GM23338 (cell line): ENCODE results near the gene MAPK12. TPM values are rescaled to one million over a fixed set of nuclear protein-coding genes. Genes with fewer than 3 reads are reported as not detected.
A peak's percentile ranks its signal among the peaks of the same experiment; 100 is the strongest.

Experiments
- ATAC-seq: fragments of 200-7000 bp; cut with Tn5 transposase; 3 replicates; pipeline ENCODE4 v1.9.1; 2020
- DNase-seq: peaks from one replicate; pipeline ENCODE4 v3.0.0-alpha.2; 2015; ENCODE audit warnings: low spot score
- H2AFZ ChIP-seq: fragments of 200-600 bp; sonication (generic); 2 replicates; pipeline ENCODE4 v1.8.0; 2016; ENCODE audit warnings: antibody characterized with exemption, mild to moderate bottlenecking, moderate library complexity
- H3F3A ChIP-seq: fragments of 200-600 bp; sonication (generic); replicated peaks from 2 replicates; pipeline ENCODE4 v1.8.0; 2017; ENCODE audit warnings: antibody characterized with exemption, mixed run types, low read depth
- H3K27ac ChIP-seq: fragments of 200-600 bp; sonication (generic); 2 replicates; pipeline ENCODE4 v1.6.1; 2016; ENCODE audit warnings: low read depth
- H3K27me3 ChIP-seq: fragments of 200-600 bp; sonication (generic); 2 replicates; pipeline ENCODE4 v1.8.0; 2016; ENCODE audit warnings: mild to moderate bottlenecking, mixed run types, moderate library complexity; ENCODE audit not compliant: insufficient read depth
- H3K36me3 ChIP-seq: fragments of 200-600 bp; sonication (generic); 2 replicates; pipeline ENCODE4 v1.8.0; 2016; ENCODE audit warnings: mild to moderate bottlenecking; ENCODE audit not compliant: insufficient read depth
- H3K4me1 ChIP-seq: fragments of 200-600 bp; sonication (generic); 2 replicates; pipeline ENCODE4 v1.8.0; 2016; ENCODE audit warnings: mild to moderate bottlenecking, moderate library complexity; ENCODE audit not compliant: insufficient read depth
- H3K4me2 ChIP-seq: fragments of 200-600 bp; sonication (generic); 2 replicates; pipeline ENCODE4 v1.7.1; 2017; ENCODE audit warnings: mixed run types
- H3K4me3 ChIP-seq: fragments of 200-600 bp; sonication (generic); 2 replicates; pipeline ENCODE4 v1.6.1; 2016; ENCODE audit warnings: mixed run types
- H3K79me2 ChIP-seq: fragments of 200-600 bp; sonication (generic); replicated peaks from 2 replicates; pipeline ENCODE4 v1.8.0; 2017; ENCODE audit warnings: mild to moderate bottlenecking; ENCODE audit not compliant: insufficient read depth
- H3K9me2 ChIP-seq: fragments of 200-600 bp; sonication (generic); 2 replicates; pipeline ENCODE4 v1.8.0; 2017; ENCODE audit not compliant: insufficient read depth
- H4K20me1 ChIP-seq: fragments of 200-600 bp; sonication (generic); replicated peaks from 2 replicates; pipeline ENCODE4 v1.8.0; 2017; ENCODE audit warnings: mild to moderate bottlenecking; ENCODE audit not compliant: insufficient read depth
- H3K27ac Mint-ChIP-seq: 2 replicates; pipeline ENCODE4 v1.8.0; 2020; ENCODE audit warnings: inconsistent platforms, mild to moderate bottlenecking, moderate library complexity, mixed read lengths
- H3K27me3 Mint-ChIP-seq: 3 replicates; pipeline ENCODE4 v1.8.0; 2022; ENCODE audit warnings: low read depth, mild to moderate bottlenecking, moderate library complexity, mixed read lengths, inconsistent platforms; ENCODE audit not compliant: insufficient read depth, poor library complexity
- H3K36me3 Mint-ChIP-seq: 3 replicates; pipeline ENCODE4 v1.8.0; 2021; ENCODE audit warnings: low read depth, mild to moderate bottlenecking, inconsistent platforms, moderate library complexity, mixed read lengths
- H3K4me1 Mint-ChIP-seq: 3 replicates; pipeline ENCODE4 v1.8.0; 2020; ENCODE audit warnings: mild to moderate bottlenecking, inconsistent platforms, mixed read lengths
- H3K4me3 Mint-ChIP-seq: 3 replicates; pipeline ENCODE4 v1.8.0; 2021; ENCODE audit warnings: moderate library complexity, mild to moderate bottlenecking, inconsistent platforms, mixed read lengths
- H3K9me3 Mint-ChIP-seq: 3 replicates; pipeline ENCODE4 v1.8.0; 2020; ENCODE audit warnings: moderate library complexity, mild to moderate bottlenecking, inconsistent platforms, mixed read lengths
- CREB1 ChIP-seq: fragments of 250-450 bp; sonication (Bioruptor Pico); IDR thresholded peaks from 2 replicates; pipeline ENCODE4 v1.5.0; 2020; ENCODE audit warnings: low read depth, mild to moderate bottlenecking, moderate library complexity
- JUNB ChIP-seq: IDR thresholded peaks from one replicate; pipeline ENCODE4 v1.6.1; 2016; ENCODE audit warnings: antibody characterized with exemption; ENCODE audit not compliant: unreplicated experiment
- POLR2AphosphoS5 ChIP-seq: IDR thresholded peaks from 2 replicates; pipeline ENCODE4 v1.6.1; 2016; ENCODE audit warnings: antibody characterized with exemption, low read depth
- ZNF114 ChIP-seq: fragments of 250-450 bp; sonication (Bioruptor Pico); IDR thresholded peaks from 2 replicates; pipeline ENCODE4 v1.5.0; 2020; ENCODE audit warnings: mild to moderate bottlenecking, moderate library complexity
- polyA plus RNA-seq: library from polyadenylated mRNA; unstranded; fragments of >200 nt; fragmentation: Nextera tagmentation; extraction: Ambion mirVana; gene quantifications from 2 replicates; pipeline ENCODE4 v1.2.1, GENCODE V29; 2016
- total RNA-seq: library from RNA; depleted of rRNA; stranded (reverse); fragments of >200 nt; shearing (Covaris generic); gene quantifications from 2 replicates; pipeline ENCODE4 v1.2.3, GENCODE V29; 2014
- TF ChIP-seq, protein P1 (sequence below): IDR thresholded peaks from one replicate; pipeline ENCODE4 v1.6.1; 2018; ENCODE audit warnings: antibody characterized with exemption; ENCODE audit not compliant: unreplicated experiment
- TF ChIP-seq, protein P2 (sequence below), 2 experiments: fragments of 200-600 bp in 1 of 2; sonication (generic) in 1 of 2; conservative IDR thresholded peaks; 2 replicates each; pipeline versions ENCODE4 v1.5.1 to v1.6.1; 2016 to 2017; ENCODE audit warnings: antibody characterized with exemption in 2 of 2, low read depth in 2 of 2, mild to moderate bottlenecking in 2 of 2, moderate library complexity in 1 of 2

The MAPK12 gene
- total and polyA plus RNA-seq, 2 experiments from 2014 or later, result 10.4 to 26.1 TPM

DNA sequence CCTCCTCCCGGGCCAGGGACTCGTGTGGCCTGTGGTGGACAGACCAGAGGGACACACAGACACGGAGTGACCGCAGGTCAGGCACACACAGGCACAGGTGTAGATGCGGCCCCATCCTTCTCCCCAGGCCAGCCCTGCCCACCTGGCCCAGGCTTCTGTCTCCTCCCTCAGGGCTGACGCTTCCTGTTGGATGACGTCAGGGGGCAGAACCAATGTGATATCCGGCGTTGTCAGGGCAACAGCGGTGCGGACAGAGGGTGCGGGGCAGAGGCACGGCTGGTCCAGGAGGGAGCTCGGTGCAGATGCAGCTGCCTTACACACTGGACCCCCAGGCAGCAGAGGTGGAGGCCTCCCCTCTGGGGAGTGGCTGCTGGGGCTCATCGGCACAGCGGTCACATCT, 13.7 kb downstream of the MAPK12 start:
- no peaks in the 10 kb centered on the region for H3K27me3 ChIP-seq
- ATAC-seq (peak; percentile 2), DNase-seq (peak; percentile 87)
- peaks cover 6% of the 10 kb centered on the region for H3F3A ChIP-seq
- no peak overlapping the region for H3K27ac ChIP-seq
- no peak for TF ChIP-seq ZNF114 (CRISPR knock-in tag)
- no peak for TF ChIP-seq JUNB
- TF ChIP-seq POLR2AphosphoS5, result 0 out of 2 replicates have a peak, but pooled peaks have one; percentile 40
- peak; percentile 88 for TF ChIP-seq CREB1 (CRISPR knock-in tag)
- H3K79me2 ChIP-seq, result peaks cover 19% of the 10 kb centered on the region
- no peak overlapping the region for H3K4me2 ChIP-seq
- H4K20me1 ChIP-seq, result peaks cover 3% of the 10 kb centered on the region; the same call in 1 of the 2 replicates
- H3K9me2 ChIP-seq, result no peaks in the 10 kb centered on the region
- H3K4me1 ChIP-seq, result peaks cover 12% of the 10 kb centered on the region
- H3K36me3 Mint-ChIP-seq, result peaks cover 11% of the 10 kb centered on the region; the same call in 2 of the 3 replicates
- H2AFZ ChIP-seq, result no peak overlapping the region
- H3K27ac Mint-ChIP-seq, result peak overlapping the region; percentile 52; the same call in 1 of the 2 replicates
- peaks cover 12% of the 10 kb centered on the region for H3K27me3 Mint-ChIP-seq
- H3K9me3 Mint-ChIP-seq, result no peaks in the 10 kb centered on the region
- H3K4me1 Mint-ChIP-seq, result peaks cover 20% of the 10 kb centered on the region
- no peak overlapping the region for H3K4me3 ChIP-seq
- peak overlapping the region; percentile 36; the same call in 2 of the 3 replicates for H3K4me3 Mint-ChIP-seq
- no peaks in the 10 kb centered on the region for H3K36me3 ChIP-seq

DNA sequence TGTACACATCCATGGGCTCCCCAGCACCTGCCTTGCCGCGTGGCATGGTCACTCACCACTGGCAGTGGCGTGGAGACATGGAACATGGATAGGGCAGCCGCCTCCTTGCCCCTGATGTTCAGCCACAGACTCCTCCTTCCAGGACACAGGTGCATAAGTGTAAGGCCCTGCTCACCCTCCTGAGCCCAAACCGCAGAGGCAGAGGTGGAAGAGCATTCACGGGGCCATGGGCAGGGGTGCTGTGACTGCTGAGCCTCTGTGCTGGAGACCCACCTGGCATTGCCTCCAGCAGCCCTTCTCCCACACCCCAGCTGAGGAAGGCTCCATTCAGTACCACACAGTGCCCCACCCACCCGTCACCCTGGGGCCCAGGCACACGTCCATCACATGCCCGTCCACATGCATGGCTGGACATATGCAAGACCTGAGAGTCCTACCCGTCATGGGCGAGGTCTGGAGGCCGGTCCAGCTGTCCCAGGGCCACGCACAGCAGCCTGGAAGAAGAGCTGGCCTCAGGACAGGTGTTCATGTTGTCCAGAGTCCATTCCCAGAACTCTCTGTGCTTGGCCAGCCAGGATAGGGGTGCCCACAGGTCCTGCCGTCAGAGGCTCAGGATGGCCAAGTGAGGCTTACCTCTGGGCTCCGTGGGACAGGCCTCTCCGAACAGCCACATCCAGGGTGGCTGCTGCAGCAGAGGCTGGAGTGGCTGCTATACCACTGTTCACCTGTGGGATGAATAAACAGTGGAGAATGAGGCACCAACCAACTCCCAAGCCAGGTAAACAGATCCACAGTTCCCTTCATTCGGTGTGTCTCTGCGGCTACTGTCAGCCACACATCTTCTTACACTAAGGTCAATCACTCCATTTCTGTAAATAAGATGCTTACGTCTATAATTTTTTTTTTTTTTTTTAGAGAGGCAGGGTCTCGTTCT, 15.0 kb downstream of the MAPK12 start:
- H3K4me2 ChIP-seq, result peak overlapping the region; percentile 97; the same call in 1 of the 2 replicates
- H2AFZ ChIP-seq, result no peak overlapping the region
- TF ChIP-seq, protein P1, sequence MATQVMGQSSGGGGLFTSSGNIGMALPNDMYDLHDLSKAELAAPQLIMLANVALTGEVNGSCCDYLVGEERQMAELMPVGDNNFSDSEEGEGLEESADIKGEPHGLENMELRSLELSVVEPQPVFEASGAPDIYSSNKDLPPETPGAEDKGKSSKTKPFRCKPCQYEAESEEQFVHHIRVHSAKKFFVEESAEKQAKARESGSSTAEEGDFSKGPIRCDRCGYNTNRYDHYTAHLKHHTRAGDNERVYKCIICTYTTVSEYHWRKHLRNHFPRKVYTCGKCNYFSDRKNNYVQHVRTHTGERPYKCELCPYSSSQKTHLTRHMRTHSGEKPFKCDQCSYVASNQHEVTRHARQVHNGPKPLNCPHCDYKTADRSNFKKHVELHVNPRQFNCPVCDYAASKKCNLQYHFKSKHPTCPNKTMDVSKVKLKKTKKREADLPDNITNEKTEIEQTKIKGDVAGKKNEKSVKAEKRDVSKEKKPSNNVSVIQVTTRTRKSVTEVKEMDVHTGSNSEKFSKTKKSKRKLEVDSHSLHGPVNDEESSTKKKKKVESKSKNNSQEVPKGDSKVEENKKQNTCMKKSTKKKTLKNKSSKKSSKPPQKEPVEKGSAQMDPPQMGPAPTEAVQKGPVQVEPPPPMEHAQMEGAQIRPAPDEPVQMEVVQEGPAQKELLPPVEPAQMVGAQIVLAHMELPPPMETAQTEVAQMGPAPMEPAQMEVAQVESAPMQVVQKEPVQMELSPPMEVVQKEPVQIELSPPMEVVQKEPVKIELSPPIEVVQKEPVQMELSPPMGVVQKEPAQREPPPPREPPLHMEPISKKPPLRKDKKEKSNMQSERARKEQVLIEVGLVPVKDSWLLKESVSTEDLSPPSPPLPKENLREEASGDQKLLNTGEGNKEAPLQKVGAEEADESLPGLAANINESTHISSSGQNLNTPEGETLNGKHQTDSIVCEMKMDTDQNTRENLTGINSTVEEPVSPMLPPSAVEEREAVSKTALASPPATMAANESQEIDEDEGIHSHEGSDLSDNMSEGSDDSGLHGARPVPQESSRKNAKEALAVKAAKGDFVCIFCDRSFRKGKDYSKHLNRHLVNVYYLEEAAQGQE, result no peak
- TF ChIP-seq, protein P2, sequence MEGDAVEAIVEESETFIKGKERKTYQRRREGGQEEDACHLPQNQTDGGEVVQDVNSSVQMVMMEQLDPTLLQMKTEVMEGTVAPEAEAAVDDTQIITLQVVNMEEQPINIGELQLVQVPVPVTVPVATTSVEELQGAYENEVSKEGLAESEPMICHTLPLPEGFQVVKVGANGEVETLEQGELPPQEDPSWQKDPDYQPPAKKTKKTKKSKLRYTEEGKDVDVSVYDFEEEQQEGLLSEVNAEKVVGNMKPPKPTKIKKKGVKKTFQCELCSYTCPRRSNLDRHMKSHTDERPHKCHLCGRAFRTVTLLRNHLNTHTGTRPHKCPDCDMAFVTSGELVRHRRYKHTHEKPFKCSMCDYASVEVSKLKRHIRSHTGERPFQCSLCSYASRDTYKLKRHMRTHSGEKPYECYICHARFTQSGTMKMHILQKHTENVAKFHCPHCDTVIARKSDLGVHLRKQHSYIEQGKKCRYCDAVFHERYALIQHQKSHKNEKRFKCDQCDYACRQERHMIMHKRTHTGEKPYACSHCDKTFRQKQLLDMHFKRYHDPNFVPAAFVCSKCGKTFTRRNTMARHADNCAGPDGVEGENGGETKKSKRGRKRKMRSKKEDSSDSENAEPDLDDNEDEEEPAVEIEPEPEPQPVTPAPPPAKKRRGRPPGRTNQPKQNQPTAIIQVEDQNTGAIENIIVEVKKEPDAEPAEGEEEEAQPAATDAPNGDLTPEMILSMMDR (conservative IDR thresholded peaks at IDR 0.05; ENCODE audit: low read depth in 2 of 2), result 0 out of 4 replicates have a peak, but pooled peaks of 1 of the 2 experiments have one; percentile 12
- no peak overlapping the region for H3K27ac ChIP-seq
- Mint-ChIP-seq H3K4me1 (peaks cover 24% of the 10 kb centered on the region), H3K27me3 (peaks cover 12% of the 10 kb centered on the region), H3K36me3 (peaks cover 11% of the 10 kb centered on the region; the same call in 2 of the 3 replicates), H3K9me3 (no peaks in the 10 kb centered on the region), H3K27ac (no peak overlapping the region), H3K4me3 (peak overlapping the region; percentile 92; the same call in 2 of the 3 replicates)
- no peaks in the 10 kb centered on the region for H3K9me2 ChIP-seq
- H3K79me2 ChIP-seq, result peaks cover 30% of the 10 kb centered on the region
- peaks cover 12% of the 10 kb centered on the region for H3K4me1 ChIP-seq
- H3K4me3 ChIP-seq, result peak overlapping the region; percentile 99; the same call in 1 of the 2 replicates
- ATAC-seq (no peak), DNase-seq (peak; percentile 54)
- H4K20me1 ChIP-seq, result peaks cover 3% of the 10 kb centered on the region; the same call in 1 of the 2 replicates
- H3K27me3 ChIP-seq, result no peaks in the 10 kb centered on the region
- no peaks in the 10 kb centered on the region for H3K36me3 ChIP-seq
- H3F3A ChIP-seq, result peaks cover 3% of the 10 kb centered on the region; the same call in 1 of the 2 replicates
